Measurements from ENCODE around the gene ATP6V1G1. TPM values are rescaled to one million over a fixed set of nuclear protein-coding genes. Genes with fewer than 3 reads are reported as not detected.

The ATP6V1G1 gene
- total RNA-seq, 1 donor from 2014 or later = 112 TPM

Other genes starting within 250 kb of the ATP6V1G1 start
- 54.7 TPM for gene AKNA, start 199.8 kb upstream of the ATP6V1G1 start, total RNA-seq
- 3.1 TPM for gene WHRN, start 82.3 kb upstream of the ATP6V1G1 start, total RNA-seq
- gene TMEM268, start 23.5 kb downstream of the ATP6V1G1 start, total RNA-seq = 18.4 TPM
- not detected for gene TEX53, start 70.0 kb downstream of the ATP6V1G1 start, total RNA-seq
- not detected for gene TEX48, start 94.4 kb downstream of the ATP6V1G1 start, total RNA-seq
- 8.5 TPM for gene TNFSF15, start 218.3 kb downstream of the ATP6V1G1 start, total RNA-seq

All from upper lobe of right lung (tissue), 1 donor.